Mucosa of rectum (tissue), 2 donors: ENCODE measurements around the gene MS4A15.
"Not testable (repeated sequence)": the region's sequence is repeated elsewhere in the genome, so short reads cannot be mapped to it uniquely, and the experiment has no call there.

Experiments
- H3K27ac ChIP-seq, 2 donors: one replicate each; pipeline ENCODE4 v1.7.0; 2013; ENCODE audit warnings: inconsistent platforms in 2 of 2, low read depth in 2 of 2, low read length in 2 of 2
- H3K27me3 ChIP-seq, 2 donors: one replicate each; pipeline ENCODE4 v1.7.0; 2013; ENCODE audit warnings: low read length in 2 of 2; ENCODE audit not compliant: control insufficient read depth in 2 of 2, insufficient read depth in 2 of 2
- H3K36me3 ChIP-seq, 2 donors: one replicate each; pipeline ENCODE4 v1.7.0; 2013; ENCODE audit warnings: low read length in 2 of 2; ENCODE audit not compliant: control insufficient read depth in 2 of 2, insufficient read depth in 2 of 2
- H3K4me1 ChIP-seq, 2 donors: one replicate each; pipeline ENCODE4 v1.7.0; 2013; ENCODE audit warnings: low read length in 2 of 2, mild to moderate bottlenecking in 1 of 2; ENCODE audit not compliant: control insufficient read depth in 2 of 2, insufficient read depth in 2 of 2
- H3K4me3 ChIP-seq, 2 donors: one replicate each; pipeline ENCODE4 v1.7.0; 2013; ENCODE audit warnings: low read length in 2 of 2
- H3K9ac ChIP-seq, 2 donors: one replicate each; pipeline ENCODE4 v1.7.0; 2013; ENCODE audit warnings: low read length in 2 of 2, low read depth in 1 of 2, mild to moderate bottlenecking in 1 of 2
- H3K9me3 ChIP-seq, 2 donors: one replicate each; pipeline ENCODE4 v1.7.0; 2013; ENCODE audit warnings: low read length in 2 of 2; ENCODE audit not compliant: control insufficient read depth in 2 of 2
- donor health status: healthy.
- donor health status: Normal muscosa, but diverticular disease.

MS4A15 gene

DNA sequence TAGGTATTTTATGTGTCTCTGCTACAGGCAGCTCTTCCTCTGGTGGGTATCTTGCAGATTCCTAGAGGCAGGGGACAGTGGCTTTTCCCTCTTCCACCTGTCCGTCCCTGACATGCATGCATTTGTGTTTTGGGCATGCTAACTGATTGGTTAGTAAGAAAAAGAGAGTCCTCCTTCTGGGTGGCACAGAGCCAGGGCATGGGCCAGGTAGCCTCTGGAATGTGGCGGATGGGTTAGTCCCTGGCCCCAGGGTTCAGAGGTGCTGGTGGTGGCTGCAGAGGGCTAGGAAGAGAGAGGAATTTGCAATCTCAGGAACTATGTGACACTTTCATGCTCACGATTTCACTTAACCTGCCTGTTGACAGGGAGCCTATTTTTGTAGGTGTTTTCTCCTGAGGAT lies 5.8 kb upstream of the MS4A15 start:
- H3K36me3 ChIP-seq, result no peaks in the 10 kb centered on the region
- no peaks in the 10 kb centered on the region for H3K9me3 ChIP-seq
- H3K4me3 ChIP-seq, result no peak overlapping the region
- peaks cover 0 to 3% of the 10 kb centered on the region in 2 donors for H3K27me3 ChIP-seq
- no peaks in the 10 kb centered on the region for H3K4me1 ChIP-seq
- no peak overlapping the region for H3K27ac ChIP-seq
- H3K9ac ChIP-seq, result no peak overlapping the region

DNA sequence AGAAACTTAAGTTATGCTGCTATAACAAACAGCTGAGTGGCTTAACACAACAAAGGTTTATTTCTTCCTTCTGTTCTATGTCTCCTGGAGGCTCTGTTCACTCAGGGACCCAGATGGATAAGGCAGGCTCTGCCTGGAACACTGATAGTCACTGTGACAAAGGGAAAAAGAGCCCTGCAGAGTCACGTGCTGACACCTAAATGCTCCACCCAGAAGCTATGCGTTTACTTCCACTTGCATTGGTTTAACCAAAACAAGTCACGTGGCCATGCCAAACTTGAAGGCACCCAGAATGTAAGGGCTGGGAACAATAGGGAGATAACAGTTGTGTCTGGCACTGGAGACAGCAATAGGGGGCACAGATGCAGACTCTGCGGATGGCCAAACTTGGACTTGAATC lies 3.4 kb upstream of the MS4A15 start:
- Histone ChIP-seq H3K27me3 (peaks cover 0 to 3% of the 10 kb centered on the region in 2 donors), H3K9ac (no peak overlapping the region), H3K4me3 (no peak overlapping the region), H3K4me1 (no peaks in the 10 kb centered on the region), H3K36me3 (no peaks in the 10 kb centered on the region), H3K27ac (no peak overlapping the region), H3K9me3 (no peaks in the 10 kb centered on the region)

DNA sequence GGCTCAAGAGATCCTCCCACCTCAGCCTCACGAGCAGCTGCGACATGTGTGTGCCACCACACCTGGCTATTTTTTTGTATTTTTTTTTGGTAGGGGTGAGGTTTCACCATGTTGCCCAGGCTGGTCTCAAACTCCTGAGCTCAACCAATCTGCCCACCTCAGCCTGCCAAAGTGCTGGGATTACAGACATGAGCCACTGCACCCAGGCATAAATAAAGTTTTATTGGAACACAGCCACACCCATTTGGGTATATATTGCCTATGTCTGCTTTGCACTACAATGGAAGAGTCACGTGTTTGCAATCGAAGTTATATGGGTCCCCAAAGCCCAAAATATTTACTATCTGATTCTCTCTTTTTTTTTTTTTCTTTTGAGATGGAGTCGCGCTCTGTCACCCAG lies 1.8 kb upstream of the MS4A15 start:
- Histone ChIP-seq H3K4me1 (no peaks in the 10 kb centered on the region), H3K27me3 (peaks cover 0 to 3% of the 10 kb centered on the region in 2 donors), H3K27ac (no peak overlapping the region)

DNA sequence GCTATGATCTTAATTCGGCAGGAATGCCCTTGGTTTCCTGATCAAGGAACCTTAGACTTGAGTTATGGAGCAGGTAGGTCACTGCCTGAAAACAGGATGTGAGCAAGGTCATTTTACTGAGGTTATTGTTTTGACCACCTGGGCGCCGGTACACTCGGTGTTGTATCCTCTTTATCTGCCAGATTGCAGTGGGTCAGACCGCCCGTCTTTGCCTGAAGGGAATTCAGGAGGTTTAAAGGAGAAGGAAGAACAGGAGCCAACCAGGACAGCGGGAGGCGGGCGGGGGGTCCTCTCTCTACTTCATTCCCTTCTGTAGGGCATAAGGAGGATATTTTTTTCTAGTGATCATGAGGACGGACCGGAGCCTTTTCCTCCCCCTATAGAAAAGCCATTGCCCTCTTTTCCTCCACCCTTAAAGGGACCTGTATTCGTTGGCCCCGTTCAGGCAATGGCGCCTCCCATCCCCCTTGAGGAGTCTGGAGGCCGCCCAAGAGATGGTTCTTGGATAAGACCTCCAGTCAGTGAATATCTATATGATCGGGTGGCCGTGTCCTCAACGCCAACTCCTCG lies 649 bp downstream of the MS4A15 start:
- Histone ChIP-seq H3K9me3 (no peaks in the 10 kb centered on the region), H3K27ac (no peak overlapping the region), H3K9ac (no peak overlapping the region), H3K4me1 (no peaks in the 10 kb centered on the region), H3K36me3 (no peaks in the 10 kb centered on the region), H3K27me3 (peaks cover 0 to 4% of the 10 kb centered on the region in 2 donors), H3K4me3 (no peak overlapping the region)

More for the DNA sequence above, 1.8 kb upstream of the MS4A15 start:
- Histone ChIP-seq H3K9me3 (no peaks in the 10 kb centered on the region), H3K4me3 (no peak overlapping the region), H3K36me3 (no peaks in the 10 kb centered on the region), H3K9ac (no peak overlapping the region)

DNA sequence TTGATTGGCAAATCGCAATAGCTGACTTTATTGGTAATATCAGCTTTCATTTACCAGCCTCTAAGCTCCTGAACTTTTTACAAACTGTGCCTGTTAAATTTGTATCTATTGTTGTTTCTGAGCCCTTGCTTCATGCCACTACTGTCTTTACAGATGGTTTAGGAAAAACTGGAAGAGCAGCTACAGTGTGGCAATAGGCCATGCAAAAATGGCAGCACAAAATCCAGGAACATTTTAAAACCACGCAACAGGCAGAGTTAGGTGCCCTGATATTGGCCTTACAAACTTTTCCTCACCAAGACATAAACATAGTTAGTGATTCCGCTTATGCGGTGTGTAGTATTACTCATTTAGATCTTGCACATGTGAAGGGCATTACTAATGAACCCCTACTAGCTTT lies 2.0 kb downstream of the MS4A15 start:
- H3K9ac ChIP-seq, H3K4me3 ChIP-seq, H3K27ac ChIP-seq, H3K27me3 ChIP-seq, H3K9me3 ChIP-seq, H3K4me1 ChIP-seq, H3K36me3 ChIP-seq: not testable (repeated sequence)

DNA sequence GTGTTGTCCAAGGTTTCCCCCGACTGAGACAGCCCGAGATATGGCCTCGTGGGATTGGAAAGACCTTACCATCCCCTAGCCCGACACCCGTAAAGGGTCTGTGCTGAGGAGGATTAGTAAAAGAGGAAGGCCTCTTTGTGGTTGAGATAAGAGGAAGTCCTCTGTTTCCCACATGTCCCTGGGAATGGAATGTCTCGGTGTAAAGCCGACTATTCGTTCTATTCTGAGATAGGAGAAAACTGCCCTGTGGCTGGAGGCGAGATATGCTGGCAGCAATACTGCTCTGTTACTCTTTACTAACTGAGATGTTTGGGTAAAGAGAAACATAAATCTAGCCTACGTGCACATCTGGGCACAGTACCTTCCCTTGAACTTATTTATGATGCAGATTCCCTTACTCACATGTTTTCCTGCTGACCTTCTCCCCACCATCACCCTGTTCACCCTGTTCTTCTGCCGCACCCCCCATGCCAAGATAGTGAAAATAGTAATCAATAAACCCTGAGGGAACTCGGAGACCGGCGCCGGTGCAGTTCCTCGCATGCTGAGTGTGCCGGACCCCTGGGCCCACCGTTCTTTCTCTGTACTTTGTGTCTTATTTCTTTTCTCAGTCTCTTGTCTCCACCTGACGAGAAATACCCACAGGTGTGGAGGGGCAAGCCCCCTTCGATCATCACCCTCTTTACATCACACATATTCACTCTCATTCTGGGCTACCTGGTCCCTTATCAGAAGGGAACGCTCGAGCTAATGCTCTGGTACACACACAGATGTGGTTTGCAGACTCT lies 3.0 kb downstream of the MS4A15 start:
- H3K9ac ChIP-seq, H3K9me3 ChIP-seq, H3K4me1 ChIP-seq, H3K36me3 ChIP-seq, H3K27ac ChIP-seq, H3K4me3 ChIP-seq, H3K27me3 ChIP-seq: not testable (repeated sequence)

DNA sequence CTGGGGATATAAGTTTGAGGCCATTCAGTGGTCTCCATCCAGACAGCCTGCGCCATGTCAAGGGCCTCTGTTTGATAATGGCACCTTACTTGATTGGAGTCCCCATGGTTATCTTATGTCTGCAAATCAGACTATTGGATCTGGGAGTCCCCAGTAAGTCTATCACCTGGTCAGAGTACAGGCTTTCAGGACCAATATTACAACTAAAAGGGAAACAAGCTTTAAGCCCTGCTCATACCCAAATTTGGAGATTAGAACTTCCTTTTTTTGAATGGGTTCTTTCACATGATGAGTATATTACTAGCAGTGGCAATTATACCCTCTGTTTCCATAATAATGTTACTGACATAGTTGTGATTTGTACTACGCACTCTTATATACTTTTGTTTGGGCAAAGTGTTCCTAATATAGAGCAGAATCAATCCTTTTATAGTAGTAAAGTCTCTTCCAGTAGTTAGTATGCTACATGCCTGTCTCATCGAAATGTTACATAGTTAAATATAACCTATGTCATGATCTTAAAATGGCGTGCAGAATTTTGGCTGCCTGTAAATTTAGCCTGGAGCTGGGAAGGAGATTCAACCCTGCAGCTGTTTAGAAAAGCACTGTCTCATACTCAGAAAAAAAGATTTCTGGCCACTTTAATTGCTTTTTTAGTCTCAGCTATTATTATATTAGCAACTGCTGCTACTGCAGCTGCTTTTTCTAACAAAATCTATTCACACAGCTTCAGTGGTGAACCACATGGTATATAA lies 4.9 kb downstream of the MS4A15 start:
- Histone ChIP-seq H3K27ac (no peak overlapping the region), H3K27me3 (peaks cover 0 to 4% of the 10 kb centered on the region in 2 donors), H3K9me3 (no peaks in the 10 kb centered on the region), H3K4me3 (no peak overlapping the region), H3K9ac (no peak overlapping the region), H3K36me3 (no peaks in the 10 kb centered on the region), H3K4me1 (no peaks in the 10 kb centered on the region)

DNA sequence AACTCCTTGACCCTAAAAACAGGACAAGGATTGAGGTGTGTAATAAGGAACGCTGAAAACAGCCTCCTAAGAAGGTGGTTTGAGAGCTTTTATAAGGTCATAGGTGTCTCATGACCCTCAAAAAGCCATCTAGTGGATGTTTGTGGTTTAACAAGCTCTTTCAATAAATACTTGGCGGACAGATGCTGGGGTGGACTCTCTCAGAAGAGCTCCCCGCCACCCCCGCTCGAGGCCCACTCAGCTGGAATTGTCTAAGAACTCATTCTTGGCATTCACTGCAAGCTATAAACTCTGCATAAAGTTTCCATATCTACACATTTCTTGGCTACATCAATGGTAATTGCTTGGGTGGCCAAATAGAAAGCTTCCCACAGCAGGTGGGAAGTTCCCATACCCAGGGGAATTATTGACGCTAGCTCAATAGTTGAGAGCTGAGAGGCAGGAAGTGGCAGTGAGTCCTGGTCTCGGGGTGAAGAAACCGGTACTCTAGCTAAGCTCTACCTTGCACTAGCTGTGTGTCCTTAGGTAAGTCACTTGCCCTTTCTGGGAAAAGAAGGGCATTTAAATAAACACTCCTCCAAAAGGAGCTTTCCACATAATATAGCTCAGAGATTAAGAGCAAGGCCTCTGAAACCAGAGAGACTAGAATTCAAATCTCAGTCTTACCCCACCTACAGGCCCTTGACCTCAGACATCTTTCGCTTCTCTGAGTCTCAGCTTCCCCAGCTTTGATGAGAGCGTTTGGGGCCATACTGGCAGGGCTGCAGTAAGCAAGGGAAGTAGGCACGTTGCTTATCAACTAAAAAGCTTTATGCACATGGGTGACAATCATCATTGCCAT lies 6.4 kb downstream of the MS4A15 start:
- Histone ChIP-seq H3K27me3 (peaks cover 0 to 4% of the 10 kb centered on the region in 2 donors), H3K4me3 (no peak overlapping the region), H3K36me3 (no peaks in the 10 kb centered on the region), H3K27ac (no peak overlapping the region), H3K9me3 (no peaks in the 10 kb centered on the region), H3K9ac (no peak overlapping the region), H3K4me1 (no peaks in the 10 kb centered on the region)

DNA sequence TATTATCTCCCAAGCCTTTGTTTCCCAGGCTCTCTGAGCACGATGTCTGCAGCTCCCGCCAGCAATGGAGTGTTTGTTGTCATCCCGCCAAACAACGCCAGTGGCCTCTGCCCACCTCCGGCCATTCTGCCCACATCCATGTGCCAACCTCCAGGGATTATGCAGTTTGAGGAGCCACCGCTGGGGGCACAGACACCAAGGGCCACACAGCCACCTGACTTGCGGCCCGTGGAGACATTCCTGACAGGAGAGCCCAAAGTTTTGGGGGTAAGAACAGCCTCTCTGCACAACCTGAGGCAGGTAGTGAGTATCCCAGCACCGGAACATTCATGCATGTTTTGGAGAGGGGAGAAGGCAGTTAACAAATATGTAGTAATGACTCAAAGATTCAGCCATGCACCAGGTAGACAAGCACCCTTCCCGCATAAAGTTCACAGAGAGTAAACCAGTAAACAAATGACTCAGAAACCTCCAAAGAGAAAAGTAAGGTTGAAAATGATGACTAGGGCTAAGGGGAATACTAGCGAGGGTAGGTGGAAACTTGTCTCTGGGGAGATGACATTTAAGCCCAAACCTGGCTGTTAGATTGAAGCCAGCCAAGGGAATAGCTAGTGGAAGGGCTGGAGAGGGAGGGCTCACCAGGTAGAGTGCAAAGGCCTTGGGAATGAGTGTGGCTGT lies 7.2 kb downstream of the MS4A15 start:
- Histone ChIP-seq H3K27ac (no peak overlapping the region), H3K36me3 (no peaks in the 10 kb centered on the region), H3K9me3 (no peaks in the 10 kb centered on the region), H3K4me1 (no peaks in the 10 kb centered on the region), H3K27me3 (peaks cover 0 to 4% of the 10 kb centered on the region in 2 donors), H3K4me3 (no peak overlapping the region), H3K9ac (no peak overlapping the region)
